Measurements from ENCODE around the gene ANK3.

Gene ANK3

DNA sequence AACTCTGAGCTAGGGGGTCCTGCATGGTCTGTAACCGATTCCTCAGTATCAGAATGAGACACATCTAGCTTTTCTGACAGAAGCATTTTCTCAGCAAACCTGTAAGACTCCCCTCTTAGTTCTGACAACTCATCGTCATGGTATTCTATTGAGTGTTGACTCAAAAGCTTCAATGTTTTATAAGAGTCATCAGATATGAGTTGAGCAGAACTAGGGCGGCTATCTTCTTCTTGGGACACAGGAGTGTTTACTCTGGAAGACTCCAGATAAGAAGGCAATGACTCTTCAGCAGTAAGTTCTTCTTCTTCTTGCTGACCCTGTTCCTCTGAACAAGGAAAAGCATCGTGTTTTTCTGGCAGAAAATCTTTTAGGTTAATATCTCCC is 316.3 kb downstream of the ANK3 start:
- ChIA-PET CTCF (interaction anchor here (1.0 kb wide), 1 partner anchor 130 kb away, joined by 4 read pairs; no protein-coding TSS in a partner anchor), POLR2A (no interaction called here)
- no peak overlapping the region for H3K27ac ChIP-seq (ENCODE audit: extremely low read depth, low read depth, low read length)
- TF ChIP-seq ZXDB (tag by site-specific recombination; IDR thresholded peaks at IDR 0.05) (no peak), ZNF26 (tag by site-specific recombination; IDR thresholded peaks at IDR 0.05) (no peak), SETDB1 (IDR thresholded peaks at IDR 0.05; ENCODE audit: insufficient read length, low read length) (no peak), PRDM10 (tag by site-specific recombination; IDR thresholded peaks at IDR 0.05) (no peak), ZNF610 (tag by site-specific recombination; IDR thresholded peaks at IDR 0.05; ENCODE audit: borderline replicate concordance) (no peak), ZNF785 (tag by site-specific recombination; IDR thresholded peaks at IDR 0.05) (no peak), ZNF112 (tag by site-specific recombination; IDR thresholded peaks at IDR 0.05) (no peak), ZNF768 (tag by site-specific recombination; IDR thresholded peaks at IDR 0.05) (no peak), ZNF514 (tag by site-specific recombination; IDR thresholded peaks at IDR 0.05) (no peak), ZFP41 (tag by site-specific recombination; IDR thresholded peaks at IDR 0.05; ENCODE audit: borderline replicate concordance) (no peak), ZNF596 (tag by site-specific recombination; IDR thresholded peaks at IDR 0.05) (no peak), ZNF580 (tag by site-specific recombination; IDR thresholded peaks at IDR 0.05) (no peak), ZNF677 (tag by site-specific recombination; IDR thresholded peaks at IDR 0.05) (no peak)
- TF ChIP-seq, protein P1, sequence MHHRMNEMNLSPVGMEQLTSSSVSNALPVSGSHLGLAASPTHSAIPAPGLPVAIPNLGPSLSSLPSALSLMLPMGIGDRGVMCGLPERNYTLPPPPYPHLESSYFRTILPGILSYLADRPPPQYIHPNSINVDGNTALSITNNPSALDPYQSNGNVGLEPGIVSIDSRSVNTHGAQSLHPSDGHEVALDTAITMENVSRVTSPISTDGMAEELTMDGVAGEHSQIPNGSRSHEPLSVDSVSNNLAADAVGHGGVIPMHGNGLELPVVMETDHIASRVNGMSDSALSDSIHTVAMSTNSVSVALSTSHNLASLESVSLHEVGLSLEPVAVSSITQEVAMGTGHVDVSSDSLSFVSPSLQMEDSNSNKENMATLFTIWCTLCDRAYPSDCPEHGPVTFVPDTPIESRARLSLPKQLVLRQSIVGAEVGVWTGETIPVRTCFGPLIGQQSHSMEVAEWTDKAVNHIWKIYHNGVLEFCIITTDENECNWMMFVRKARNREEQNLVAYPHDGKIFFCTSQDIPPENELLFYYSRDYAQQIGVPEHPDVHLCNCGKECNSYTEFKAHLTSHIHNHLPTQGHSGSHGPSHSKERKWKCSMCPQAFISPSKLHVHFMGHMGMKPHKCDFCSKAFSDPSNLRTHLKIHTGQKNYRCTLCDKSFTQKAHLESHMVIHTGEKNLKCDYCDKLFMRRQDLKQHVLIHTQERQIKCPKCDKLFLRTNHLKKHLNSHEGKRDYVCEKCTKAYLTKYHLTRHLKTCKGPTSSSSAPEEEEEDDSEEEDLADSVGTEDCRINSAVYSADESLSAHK (tag by site-specific recombination; IDR thresholded peaks at IDR 0.05): no peak
- TF ChIP-seq, protein P2, sequence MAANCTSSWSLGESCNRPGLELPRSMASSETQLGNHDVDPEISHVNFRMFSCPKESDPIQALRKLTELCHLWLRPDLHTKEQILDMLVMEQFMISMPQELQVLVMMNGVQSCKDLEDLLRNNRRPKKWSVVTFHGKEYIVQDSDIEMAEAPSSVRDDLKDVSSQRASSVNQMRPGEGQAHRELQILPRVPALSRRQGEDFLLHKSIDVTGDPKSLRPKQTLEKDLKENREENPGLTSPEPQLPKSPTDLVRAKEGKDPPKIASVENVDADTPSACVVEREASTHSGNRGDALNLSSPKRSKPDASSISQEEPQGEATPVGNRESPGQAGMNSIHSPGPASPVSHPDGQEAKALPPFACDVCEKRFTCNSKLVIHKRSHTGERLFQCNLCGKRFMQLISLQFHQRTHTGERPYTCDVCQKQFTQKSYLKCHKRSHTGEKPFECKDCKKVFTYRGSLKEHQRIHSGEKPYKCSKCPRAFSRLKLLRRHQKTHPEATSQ (tag by site-specific recombination; IDR thresholded peaks at IDR 0.05): no peak
- TF ChIP-seq, protein P3, sequence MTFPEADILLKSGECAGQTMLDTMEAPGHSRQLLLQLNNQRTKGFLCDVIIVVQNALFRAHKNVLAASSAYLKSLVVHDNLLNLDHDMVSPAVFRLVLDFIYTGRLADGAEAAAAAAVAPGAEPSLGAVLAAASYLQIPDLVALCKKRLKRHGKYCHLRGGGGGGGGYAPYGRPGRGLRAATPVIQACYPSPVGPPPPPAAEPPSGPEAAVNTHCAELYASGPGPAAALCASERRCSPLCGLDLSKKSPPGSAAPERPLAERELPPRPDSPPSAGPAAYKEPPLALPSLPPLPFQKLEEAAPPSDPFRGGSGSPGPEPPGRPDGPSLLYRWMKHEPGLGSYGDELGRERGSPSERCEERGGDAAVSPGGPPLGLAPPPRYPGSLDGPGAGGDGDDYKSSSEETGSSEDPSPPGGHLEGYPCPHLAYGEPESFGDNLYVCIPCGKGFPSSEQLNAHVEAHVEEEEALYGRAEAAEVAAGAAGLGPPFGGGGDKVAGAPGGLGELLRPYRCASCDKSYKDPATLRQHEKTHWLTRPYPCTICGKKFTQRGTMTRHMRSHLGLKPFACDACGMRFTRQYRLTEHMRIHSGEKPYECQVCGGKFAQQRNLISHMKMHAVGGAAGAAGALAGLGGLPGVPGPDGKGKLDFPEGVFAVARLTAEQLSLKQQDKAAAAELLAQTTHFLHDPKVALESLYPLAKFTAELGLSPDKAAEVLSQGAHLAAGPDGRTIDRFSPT (tag by site-specific recombination; IDR thresholded peaks at IDR 0.05): no peak
- no peak overlapping the region for H3K4me3 ChIP-seq (ENCODE audit: low read depth, low read length)
- peaks cover 0 to 16% of the 10 kb centered on the region in 2 experiments; a peak in 1 of 3 replicates for H3K36me3 ChIP-seq (ENCODE audit: control insufficient read depth in 2 of 2, insufficient read depth in 1 of 2, low read length in 2 of 2)
- H3K4me1 ChIP-seq (ENCODE audit: control insufficient read depth, insufficient read depth, low read length): no peaks in the 10 kb centered on the region
- H3K9me3 ChIP-seq (ENCODE audit: control insufficient read depth, insufficient read depth, low read depth, low read length): no peaks in the 10 kb centered on the region
